ENCODE results near the gene CDK5.
A peak's percentile ranks its signal among the peaks of the same experiment; 100 is the strongest.

Gene CDK5

DNA sequence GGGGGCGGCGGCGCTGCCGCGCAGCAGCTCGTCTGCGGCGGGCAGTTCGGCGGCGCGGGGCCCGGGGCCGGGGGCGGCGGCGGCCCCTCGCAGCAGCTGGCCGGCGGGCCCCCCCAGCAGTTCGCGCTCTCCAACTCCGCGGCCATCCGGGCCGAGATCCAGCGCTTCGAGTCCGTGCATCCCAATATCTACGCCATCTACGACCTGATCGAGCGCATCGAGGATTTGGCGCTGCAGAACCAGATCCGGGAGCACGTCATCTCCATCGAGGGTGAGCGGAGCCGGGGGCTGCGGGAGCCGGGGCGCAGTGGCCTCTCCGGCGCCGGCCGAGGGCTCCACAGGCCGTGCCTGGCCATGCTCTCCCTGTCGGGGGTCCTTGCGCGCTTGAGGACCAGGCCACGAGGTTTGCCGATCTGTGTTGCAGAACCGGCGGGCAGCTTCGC is 29.1 kb upstream of the CDK5 start:
- no peak for DNase-seq

DNA sequence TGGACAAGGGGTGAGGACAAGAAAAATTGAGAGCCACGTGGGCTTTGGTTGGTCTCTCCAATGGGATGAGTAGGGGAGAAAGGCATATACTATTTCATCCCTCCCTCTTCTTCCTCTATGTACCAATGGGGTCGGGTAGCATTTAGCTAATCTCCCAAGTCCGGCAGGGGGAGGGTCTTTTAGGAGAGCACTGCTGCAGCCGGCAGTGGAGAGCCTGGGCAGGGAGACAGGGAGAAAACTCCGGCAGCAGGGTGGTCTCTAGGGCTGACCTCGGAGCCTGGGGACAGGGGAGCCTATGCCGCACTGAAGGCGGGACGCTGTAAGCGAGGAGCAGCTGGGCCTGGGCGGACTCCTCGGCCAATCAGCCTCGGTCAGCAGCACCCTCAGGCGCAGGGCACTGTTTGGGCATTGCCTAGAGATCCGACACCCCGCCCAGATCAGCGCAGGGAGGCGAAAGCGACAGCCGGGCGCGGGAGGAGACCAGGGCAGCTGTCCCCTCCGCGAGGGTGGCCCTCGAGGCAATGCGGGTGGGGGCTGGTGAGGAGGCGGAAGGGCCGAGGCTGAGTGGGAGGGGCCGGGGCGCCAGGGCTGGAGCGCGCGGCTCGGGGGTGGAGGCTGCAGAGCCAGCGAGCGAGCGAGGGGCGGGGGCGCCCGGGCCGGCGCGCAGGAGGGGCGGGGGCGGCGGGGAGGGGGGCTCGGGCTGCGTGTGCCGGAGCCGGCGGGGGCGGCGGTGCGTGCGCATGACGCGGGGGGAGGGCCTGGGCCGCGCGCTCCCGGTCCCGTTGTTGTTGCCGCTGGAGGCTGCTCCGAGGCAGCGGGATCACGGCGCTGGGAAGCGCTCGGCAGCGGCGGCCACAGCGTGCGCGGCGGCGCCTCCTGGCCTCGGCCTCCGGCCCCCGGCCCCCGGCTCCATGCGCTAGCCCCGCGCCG is 28.3 kb upstream of the CDK5 start, which contains the start of gene AGAP3:
AGAP3 (plus strand) TSS at position 785 of the 930 bp plus-strand sequence. CDS start 267 bp downstream, outside the sequence.
- DNase-seq = peak; percentile 63

DNA sequence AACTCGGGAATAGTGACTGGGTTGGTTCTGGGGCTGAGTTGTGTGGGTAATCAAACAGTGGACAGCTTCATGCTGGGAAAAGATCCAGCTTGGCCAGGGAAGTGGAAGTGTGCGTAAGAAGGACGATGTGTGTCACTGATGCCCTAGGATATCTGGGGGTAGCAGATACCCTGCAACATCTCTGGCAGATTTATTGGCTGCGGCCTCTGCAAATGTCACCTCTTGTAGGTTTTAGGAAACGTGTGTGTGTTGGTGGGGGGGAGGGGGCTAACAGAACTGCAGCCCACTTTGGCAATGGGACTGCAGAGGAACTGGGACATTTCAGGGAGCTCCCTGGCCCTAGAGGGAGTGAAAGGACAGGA is 27.6 kb upstream of the CDK5 start:
- DNase-seq = no peak

GRCh38 chr7:151083824-151084160 is 26.1 kb upstream of the CDK5 start:
- no peak for DNase-seq

- peak; percentile 57 for DNase-seq
Observed at GRCh38 chr7:151083071-151083823, 25.6 kb upstream of the CDK5 start, which contains the start of gene TMUB1. TSS of gene TMUB1 (minus strand) at chr7:151083493. CDS start at chr7:151082563, 930 bp downstream.

DNA sequence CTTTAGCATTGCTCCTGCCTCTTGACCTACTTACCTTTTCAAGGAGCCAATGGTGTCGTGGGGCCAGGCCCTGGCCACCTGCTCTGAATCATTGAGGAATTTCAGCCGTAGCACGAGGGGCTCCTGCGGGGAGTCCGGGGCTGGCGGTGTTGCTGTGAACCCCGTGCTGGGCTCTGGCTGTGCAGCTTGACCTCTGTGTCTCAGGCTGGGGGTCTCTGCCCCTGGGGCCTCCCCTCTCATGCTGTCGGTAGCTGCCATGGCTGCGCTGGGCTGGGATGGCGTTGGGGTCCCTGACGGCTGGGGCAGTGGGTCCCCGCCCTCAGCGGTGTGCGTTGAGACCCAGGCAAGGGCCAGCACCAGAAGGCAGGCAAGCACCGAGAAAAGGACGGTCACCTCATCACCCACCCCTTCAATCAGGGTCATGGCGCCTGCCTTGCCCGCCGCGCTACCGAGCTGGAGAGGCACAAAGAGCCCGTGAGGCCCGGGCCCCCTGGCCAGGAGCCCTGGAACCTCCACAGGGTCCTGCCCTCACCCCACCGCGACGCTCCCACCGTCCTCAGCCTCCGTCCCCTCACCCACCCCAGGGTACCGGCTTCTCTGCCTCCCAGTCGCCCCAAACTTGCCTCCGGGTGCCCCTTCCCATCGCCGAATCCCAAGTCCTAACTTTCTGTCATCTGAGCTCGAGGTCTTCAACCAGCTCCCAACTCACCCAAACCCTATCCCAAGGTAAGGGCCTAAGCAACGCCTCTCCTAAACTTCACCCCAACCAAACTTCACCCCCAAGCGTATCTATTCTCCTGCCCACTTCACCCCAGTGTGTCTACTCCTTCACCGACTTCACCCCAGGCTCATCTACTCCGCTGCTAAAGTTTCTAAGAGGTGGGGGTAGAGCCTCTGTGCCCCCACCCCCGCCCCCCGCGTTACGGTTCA is 24.7 kb upstream of the CDK5 start:
- no peak for DNase-seq

- no peak for DNase-seq
Observed at GRCh38 chr7:151081170-151082101, 23.7 kb upstream of the CDK5 start.

- DNase-seq = peak; percentile 34
Observed at GRCh38 chr7:151080522-151081169, 22.9 kb upstream of the CDK5 start, which contains the start of gene FASTK. TSS of gene FASTK (minus strand) at chr7:151080809. CDS start at chr7:151080766, 43 bp downstream.

DNA sequence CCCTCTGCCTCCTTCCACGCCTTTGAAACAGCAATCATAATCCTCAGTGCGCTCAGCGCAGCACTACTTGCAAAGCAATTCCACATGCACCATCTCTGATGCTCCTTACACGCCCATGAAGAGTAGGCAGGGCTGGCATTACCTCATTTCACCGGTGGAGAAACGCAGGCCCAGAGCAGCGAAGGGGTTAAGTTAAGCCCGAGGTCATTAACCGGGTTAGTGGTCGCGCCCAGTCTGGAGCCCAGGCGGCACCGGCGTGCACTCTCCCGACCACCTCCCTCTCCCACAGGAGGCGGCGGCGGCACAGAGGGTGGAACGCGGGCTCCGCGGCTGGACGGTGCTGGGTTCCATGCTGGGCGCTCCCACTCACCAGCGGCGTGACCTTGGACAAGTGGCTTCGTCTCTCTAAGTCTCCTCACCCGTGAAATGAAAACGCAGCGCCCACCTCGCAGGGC is 22.4 kb upstream of the CDK5 start:
- DNase-seq = no peak

GRCh38 chr7:151079199-151079910 is 21.7 kb upstream of the CDK5 start:
- DNase-seq = no peak

DNA sequence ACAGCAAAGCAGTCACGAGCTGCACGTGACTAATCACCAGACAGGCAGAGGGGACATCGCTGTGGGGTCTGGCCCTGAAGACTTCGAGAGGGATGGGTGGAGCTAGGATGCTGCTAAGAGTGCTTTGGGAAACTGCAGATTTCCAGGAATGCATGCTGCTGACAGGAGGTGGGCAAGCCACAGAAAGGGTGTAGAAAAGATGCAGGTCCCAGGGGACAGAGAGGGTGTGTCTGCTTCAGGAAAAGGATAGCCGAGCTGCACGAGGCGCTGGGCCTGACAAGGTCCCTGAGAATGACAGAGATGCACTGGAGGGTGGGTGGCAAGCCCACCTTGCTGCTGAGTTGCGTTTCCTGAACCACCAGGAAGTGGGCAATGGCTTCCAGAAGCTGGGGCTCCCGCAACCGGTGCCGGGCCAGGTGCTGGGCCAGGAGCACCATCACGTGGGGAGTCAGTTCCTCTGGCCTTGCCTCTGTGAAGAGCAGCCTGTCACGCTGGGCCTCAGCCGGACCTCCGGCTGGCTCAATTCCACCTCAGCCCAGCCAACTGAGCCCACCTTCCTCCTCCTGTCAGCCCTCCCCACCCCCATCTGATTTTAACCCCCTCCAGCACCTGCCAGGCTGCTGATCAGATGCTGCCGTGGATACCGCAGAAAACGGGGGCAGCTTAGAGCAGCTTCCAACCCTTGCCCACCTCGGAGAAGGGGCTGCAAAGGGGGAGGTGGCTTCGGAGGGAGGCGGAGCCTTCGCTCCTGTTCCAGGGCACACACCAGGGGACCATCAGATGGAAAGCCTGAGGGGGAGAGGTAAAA is 20.7 kb upstream of the CDK5 start:
- DNase-seq = no peak

- DNase-seq = no peak
Observed at GRCh38 chr7:151077705-151078232, 20.1 kb upstream of the CDK5 start.

GRCh38 chr7:151076863-151077704 is 19.4 kb upstream of the CDK5 start:
- DNase-seq = no peak

GRCh38 chr7:151075978-151076426 is 18.3 kb upstream of the CDK5 start:
- no peak for DNase-seq

DNA sequence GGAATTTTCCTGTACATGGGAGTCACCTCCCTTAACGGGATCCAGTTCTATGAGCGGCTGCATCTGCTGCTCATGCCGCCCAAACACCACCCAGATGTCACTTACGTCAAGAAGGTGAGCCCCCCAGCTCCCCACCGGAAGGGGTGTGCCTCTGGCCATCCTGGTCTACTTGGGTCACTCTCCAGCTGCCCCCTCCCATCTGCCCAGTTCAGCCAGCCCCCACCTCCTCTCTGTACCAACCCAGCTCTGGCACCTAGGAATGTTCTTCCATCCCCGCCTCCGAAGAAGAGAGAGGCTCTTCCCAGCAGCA is 17.9 kb upstream of the CDK5 start:
- DNase-seq = no peak

GRCh38 chr7:151074817-151075661 is 17.3 kb upstream of the CDK5 start:
- DNase-seq = no peak

DNA sequence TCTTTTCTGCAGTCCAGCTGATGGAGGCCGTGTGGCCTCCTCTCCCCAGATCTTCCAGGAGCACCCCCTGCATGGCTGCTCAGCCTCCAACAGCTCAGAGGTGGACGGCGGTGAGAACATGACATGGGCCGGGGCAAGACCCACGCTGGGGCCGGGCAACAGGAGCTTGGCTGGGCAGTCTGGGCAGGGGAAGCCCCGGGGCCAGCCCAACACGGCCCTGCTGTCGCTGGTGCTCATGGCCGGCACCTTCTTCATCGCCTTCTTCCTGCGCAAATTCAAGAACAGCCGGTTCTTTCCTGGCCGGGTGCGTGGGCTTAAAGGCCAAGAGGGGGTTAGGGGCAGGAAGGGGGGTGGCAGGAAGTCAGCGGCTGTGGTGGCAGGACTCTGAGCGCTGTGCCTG is 16.3 kb upstream of the CDK5 start:
- no peak for DNase-seq

Measured in NCI-H1417 treated with DMSO at 0.1 percent for 48 hours (cell line).